HG03064 (cell line): Measurements from ENCODE around the gene AQP11.
"Not testable (repeated sequence)": the region's sequence is repeated elsewhere in the genome, so short reads cannot be mapped to it uniquely, and the experiment has no call there.

Experiments
- ATAC-seq: cut with Tn5 transposase; IDR thresholded peaks from one replicate; pipeline ENCODE4 v1.9.1; 2021; ENCODE audit warnings: low read depth; ENCODE audit not compliant: unreplicated experiment

Gene AQP11

DNA sequence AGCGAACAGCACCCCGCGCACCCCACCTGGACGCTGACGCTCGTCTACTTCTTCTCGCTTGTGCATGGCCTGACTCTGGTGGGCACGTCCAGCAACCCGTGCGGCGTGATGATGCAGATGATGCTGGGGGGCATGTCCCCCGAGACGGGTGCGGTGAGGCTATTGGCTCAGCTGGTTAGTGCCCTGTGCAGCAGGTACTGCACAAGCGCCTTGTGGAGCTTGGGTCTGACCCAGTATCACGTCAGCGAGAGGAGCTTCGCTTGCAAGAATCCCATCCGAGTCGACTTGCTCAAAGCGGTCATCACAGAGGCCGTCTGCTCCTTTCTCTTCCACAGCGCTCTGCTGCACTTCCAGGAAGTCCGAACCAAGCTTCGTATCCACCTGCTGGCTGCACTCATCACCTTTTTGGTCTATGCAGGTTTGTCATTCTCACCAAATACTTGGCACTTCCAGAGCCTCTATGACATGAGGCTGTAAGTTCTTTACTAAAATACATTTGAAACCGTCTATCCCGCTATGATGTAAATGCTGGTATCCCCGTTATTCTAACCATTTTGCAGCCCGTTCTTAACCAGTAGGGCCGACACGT is 535 bp downstream of the AQP11 start:
- peak; percentile 18 for ATAC-seq

- no peak for ATAC-seq
These were observed 3.0 kb downstream of the AQP11 start for GRCh38 chr11:77592727-77593126.

DNA sequence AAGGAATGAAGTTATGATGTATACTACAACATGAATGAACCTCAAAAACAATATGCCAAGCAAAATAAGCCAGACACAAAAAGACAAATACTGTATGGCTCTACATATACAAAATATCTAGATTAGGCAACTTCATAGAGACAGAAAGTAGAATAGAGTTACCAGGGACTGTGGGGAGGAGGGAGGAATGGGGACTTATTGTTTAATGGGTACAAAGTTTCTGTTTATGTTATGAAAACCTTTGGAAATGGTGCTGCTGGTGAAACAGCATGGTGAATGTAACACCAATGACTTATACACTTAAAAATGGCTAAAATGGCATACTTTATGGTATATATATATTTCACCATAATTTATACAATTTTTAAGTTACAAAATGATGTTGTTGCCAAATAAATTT is 4.1 kb downstream of the AQP11 start:
- ATAC-seq: no peak

GRCh38 chr11:77596626-77597025 is 6.9 kb downstream of the AQP11 start:
- no peak for ATAC-seq

DNA sequence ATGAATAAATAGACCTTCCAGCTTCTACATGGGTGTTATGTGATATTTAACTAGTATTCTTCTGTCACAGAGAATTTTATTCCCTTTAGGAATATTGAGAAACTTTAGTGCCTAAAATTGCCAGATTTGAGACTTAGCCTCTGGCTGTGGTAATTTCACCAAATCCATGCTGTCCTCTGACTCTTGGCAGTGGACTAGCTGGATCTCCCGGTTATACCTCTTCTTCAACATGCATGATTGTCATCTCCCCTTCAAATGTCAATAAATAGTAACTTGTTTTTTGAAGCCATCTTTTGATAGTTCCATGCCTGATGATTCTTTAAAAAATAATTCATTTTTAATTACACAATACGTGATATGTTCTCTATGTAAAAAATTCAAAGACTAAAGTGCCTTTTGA is 8.4 kb downstream of the AQP11 start:
- no peak for ATAC-seq

DNA sequence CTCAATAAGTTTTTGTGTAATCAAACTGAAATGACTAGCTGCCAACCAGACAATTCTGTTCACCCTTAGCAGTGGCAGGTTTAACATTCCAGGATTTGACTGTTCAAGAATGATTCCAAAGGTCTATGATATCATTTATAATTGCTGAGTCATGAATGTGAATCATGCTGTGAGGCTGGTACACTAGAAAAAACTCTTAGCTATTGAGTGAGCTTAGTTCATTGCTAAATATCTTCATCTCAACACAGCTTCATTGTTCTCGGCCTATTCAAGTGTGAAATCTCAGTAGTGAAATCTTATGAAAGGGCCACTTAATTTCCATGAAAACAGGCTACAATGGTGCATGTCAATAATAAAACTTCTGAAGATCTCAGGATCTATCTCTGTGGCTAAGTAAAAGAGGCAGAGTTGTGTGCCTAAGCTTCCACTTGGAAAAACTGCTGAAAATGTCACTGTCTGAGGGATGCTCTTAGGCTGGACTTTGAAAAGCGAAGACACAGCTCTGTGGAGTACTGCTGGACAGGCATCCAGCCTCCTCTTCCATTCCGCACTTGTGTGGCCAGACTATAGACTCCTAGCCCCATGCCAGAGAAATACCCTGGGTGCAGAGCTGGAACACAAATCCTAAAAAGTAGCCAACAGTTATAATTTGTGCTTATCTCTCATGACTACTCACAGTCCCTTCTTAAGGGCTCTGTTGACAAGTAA is 12.8 kb downstream of the AQP11 start:
- no peak for ATAC-seq

- no peak for ATAC-seq
These were observed 14.5 kb downstream of the AQP11 start for GRCh38 chr11:77604281-77604680.

DNA sequence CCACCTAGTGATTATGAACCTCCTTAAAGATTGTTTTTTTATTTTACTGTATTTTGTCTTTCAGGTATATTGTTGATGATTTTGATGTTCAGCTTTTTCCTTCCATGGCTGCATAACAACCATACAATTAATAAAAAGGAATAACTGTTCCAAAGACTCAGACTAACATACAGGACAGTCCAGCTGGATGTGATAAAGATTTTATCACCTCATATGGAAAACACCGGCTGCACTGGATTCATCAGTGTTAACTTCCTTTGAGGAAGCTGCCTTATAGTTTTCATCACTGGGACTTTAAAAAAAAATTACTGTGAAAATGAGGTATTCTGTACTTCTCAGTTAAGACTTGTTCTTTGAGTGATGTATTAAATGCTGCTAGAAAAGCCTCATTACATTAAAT is 19.5 kb downstream of the AQP11 start:
- ATAC-seq: no peak

GRCh38 chr11:77611921-77612320 is 22.2 kb downstream of the AQP11 start:
- no peak for ATAC-seq

DNA sequence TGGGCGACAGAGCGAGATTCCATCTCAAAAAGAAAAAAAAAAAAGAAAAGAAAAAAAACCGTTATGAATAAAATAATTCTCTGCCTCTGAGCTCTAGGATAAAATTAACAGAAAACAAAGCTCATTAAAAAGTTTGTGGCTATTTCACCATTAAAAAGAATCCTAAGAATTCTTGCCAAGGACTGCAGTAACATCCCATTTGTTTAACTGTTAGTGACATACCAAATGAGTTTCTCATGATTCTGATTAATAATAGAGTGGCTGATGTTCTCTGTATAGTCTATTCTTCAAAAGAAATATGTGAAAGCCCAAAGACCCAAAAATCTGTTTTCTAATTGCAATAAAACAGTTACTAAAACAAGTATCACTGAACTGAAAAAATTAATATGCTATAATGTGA is 28.1 kb downstream of the AQP11 start:
- no peak for ATAC-seq

GRCh38 chr11:77619576-77620198 is 29.9 kb downstream of the AQP11 start:
- ATAC-seq: no peak

DNA sequence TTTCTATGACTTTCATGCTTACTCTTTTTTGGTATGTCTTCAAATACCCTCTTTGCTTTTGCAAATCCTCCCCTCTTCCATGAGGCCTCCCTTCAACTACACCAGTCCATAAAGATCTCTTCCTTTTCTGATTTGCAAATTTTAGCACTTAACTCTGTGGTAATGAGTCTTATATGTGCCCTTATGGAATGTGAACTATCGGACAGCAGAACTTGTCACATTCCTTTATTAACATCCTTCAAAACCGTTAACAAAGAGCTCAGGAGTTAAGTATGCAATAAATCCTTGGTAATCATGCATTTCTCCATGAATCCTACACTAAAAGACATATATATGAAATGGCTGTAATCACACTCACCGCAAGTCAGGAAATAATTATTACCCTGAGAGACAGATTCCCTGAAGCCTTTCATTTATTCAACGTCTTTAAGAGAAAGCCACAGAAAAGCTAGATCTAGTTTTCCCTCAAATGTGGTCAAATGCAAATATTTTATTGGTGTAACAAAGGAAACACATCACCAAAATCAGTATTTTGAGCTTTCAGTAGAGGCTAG is 40.5 kb downstream of the AQP11 start:
- ATAC-seq: no peak

GRCh38 chr11:77633926-77634325 is 44.2 kb downstream of the AQP11 start:
- not testable (repeated sequence) for ATAC-seq

DNA sequence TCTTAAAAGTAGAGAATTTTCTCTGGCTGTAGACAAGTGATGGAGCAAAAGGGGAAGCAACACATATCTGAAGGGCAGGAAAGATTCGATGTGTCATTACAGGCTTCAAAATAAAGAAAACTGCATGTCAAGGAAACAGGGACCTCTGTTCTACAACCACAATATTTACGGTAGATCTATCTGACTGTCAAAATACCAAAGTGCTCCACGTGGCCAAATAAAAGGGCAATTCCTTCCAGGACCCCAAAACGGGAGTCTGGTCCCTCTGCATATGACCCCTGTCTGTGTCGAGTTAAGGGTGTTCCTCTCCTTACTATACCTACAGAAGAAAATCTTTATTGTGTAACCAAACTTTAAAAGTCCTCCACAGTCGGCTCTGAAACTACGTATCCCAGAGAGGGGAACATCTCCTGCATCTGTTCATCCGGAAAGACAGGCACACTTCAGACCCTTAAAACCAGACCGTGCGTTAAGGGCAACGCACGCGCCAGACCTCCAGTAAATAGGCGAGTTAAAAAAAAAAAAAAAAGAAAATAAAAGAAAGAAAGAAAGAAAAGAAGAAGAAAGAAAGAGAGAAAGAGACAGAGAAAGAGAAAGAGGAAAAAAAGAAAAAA is 47.1 kb downstream of the AQP11 start:
- no peak for ATAC-seq

GRCh38 chr11:77637345-77638165 is 47.8 kb downstream of the AQP11 start, which contains the start of gene CLNS1A:
CLNS1A (minus strand) TSS chr11:77637794; CDS start chr11:77637714, 80 bp downstream.
- peak; percentile 95 for ATAC-seq

- ATAC-seq: no peak
These were observed 52.5 kb downstream of the AQP11 start for GRCh38 chr11:77642228-77642627.

DNA sequence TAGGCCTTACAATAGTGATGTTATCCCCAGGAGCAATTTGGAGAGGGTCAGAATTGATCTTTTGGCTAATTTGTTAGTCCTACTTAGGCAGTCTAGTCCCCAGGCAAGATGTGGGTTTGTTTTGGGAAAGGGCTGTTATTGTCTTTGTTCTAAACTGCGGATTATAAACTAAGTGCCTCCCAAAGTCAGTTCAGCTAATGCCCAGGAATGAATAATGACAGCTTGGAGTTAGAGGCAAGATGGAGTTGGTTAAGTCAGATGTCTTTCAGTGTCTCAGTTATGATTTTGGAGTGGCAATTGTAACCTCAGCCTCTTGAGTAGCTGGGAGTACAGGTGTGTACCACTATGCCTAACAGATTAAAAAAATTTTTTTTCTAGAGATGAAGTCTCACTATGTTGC is 55.1 kb downstream of the AQP11 start:
- ATAC-seq: no peak

- ATAC-seq: no peak
These were observed 58.0 kb downstream of the AQP11 start for GRCh38 chr11:77647654-77648305.

DNA sequence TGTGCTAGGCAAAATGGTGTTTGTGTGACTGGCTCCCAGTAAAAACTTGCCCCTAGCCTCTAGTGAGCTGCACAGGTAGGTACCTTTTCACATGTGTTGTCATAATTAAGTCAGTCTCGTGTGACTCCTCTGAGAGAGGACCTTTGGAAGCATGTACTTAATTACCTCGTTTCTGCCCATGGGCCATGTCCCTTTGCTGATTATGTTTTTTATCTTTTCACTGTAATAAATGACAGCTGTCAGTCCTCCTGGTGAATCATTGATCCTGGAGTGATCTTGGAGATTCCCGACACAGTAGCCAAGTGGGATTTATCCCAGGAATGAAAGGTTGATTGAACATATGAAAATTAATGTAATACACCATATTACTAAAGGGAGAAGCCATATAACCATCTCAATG is 60.4 kb downstream of the AQP11 start:
- ATAC-seq: no peak
